ENCODE data around the gene CHRNA4.

DNA sequence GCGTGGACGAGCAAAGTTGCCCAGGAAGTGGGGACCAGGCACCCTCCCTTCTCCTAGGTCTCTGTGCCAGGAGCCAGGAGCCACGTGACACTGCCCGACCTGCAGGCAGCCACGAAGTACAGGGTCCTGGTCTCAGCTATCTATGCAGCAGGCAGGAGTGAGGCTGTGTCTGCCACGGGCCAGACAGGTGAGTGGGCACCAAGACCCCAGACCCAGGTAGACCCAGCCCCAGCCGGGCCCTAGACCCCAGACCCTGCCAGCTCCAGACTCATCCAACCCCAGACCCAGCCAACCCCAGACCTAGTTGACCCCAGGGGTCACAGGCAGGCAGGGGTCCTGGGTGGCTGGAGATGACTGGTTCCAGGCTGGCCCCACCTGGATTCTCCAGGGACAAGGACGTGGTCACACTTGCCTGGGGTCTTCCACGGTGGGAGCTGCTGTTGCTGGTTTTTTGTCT is 47.1 kb downstream of the CHRNA4 start:
- TF ChIP-seq, protein P1, sequence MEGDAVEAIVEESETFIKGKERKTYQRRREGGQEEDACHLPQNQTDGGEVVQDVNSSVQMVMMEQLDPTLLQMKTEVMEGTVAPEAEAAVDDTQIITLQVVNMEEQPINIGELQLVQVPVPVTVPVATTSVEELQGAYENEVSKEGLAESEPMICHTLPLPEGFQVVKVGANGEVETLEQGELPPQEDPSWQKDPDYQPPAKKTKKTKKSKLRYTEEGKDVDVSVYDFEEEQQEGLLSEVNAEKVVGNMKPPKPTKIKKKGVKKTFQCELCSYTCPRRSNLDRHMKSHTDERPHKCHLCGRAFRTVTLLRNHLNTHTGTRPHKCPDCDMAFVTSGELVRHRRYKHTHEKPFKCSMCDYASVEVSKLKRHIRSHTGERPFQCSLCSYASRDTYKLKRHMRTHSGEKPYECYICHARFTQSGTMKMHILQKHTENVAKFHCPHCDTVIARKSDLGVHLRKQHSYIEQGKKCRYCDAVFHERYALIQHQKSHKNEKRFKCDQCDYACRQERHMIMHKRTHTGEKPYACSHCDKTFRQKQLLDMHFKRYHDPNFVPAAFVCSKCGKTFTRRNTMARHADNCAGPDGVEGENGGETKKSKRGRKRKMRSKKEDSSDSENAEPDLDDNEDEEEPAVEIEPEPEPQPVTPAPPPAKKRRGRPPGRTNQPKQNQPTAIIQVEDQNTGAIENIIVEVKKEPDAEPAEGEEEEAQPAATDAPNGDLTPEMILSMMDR (IDR thresholded peaks at IDR 0.05) = no peak
- TF ChIP-seq EP300 (IDR thresholded peaks at IDR 0.05; ENCODE audit: low read depth) (no peak), POLR2AphosphoS5 (IDR thresholded peaks at IDR 0.05) (no peak)
